HL-60/S4 (cell line): ENCODE results near the gene WFDC2.

Experiments
- in situ Hi-C: fragments of 300-500 bp; cut with MboI; formaldehyde crosslinking; loops from 2 replicates; pipeline ENCODE4 v1.14.3; 2022; ENCODE audit warnings: low sequenced_read_pairs

WFDC2 gene

GRCh38 chr20:45469336-45470261 lies at the start of gene WFDC2:
TSS of gene WFDC2 (plus strand) at chr20:45469753. CDS start at chr20:45469782, 29 bp downstream.
- in situ Hi-C loops, result no loop called here

- in situ Hi-C loops, result no loop called here
These were observed 49.4 kb upstream of the WFDC2 start for GRCh38 chr20:45420125-45420524.

- in situ Hi-C loops, result no loop called here
These were observed 45.9 kb upstream of the WFDC2 start for GRCh38 chr20:45423700-45424099.

- in situ Hi-C loops, result no loop called here
These were observed 44.0 kb upstream of the WFDC2 start for GRCh38 chr20:45425561-45425960.

GRCh38 chr20:45426320-45427016 lies 43.1 kb upstream of the WFDC2 start:
- in situ Hi-C loops, result no loop called here

- in situ Hi-C loops, result no loop called here
These were observed 42.1 kb upstream of the WFDC2 start for GRCh38 chr20:45427236-45428149.

GRCh38 chr20:45429618-45430017 lies 39.9 kb upstream of the WFDC2 start:
- in situ Hi-C loops, result loop anchor here (10.0 kb wide), 1 partner anchor 105 kb away; no protein-coding TSS in a partner anchor

- in situ Hi-C loops, result loop anchor here (10.0 kb wide), 1 partner anchor 107 kb away; no protein-coding TSS in a partner anchor
These were observed 37.3 kb upstream of the WFDC2 start for GRCh38 chr20:45432294-45432693.

- in situ Hi-C loops, result loop anchor here (10.0 kb wide), 1 partner anchor 109 kb away; no protein-coding TSS in a partner anchor
These were observed 36.2 kb upstream of the WFDC2 start for GRCh38 chr20:45433316-45433715.

GRCh38 chr20:45433976-45434375 lies 35.6 kb upstream of the WFDC2 start:
- in situ Hi-C loops, result loop anchor here (10.0 kb wide), 1 partner anchor 109 kb away; no protein-coding TSS in a partner anchor

GRCh38 chr20:45436732-45437485 lies 32.6 kb upstream of the WFDC2 start:
- in situ Hi-C loops, result loop anchor here (5.0 to 10.0 kb wide), 2 partner anchors 75 to 112 kb away; partner anchors contain the start of gene SYS1

- in situ Hi-C loops, result no loop called here
These were observed 29.1 kb upstream of the WFDC2 start for GRCh38 chr20:45440424-45440823.

- in situ Hi-C loops, result no loop called here
These were observed 28.5 kb upstream of the WFDC2 start for GRCh38 chr20:45440891-45441685.

GRCh38 chr20:45441746-45442145 lies 27.8 kb upstream of the WFDC2 start:
- in situ Hi-C loops, result no loop called here

- in situ Hi-C loops, result no loop called here
These were observed 25.5 kb upstream of the WFDC2 start for GRCh38 chr20:45444050-45444449.

GRCh38 chr20:45445805-45446562 lies 23.6 kb upstream of the WFDC2 start:
- in situ Hi-C loops, result no loop called here

- in situ Hi-C loops, result no loop called here
These were observed 21.3 kb upstream of the WFDC2 start for GRCh38 chr20:45448270-45448669.

- in situ Hi-C loops, result no loop called here
These were observed 20.0 kb upstream of the WFDC2 start for GRCh38 chr20:45449528-45449927.
